GM12892 (cell line): ENCODE results near the gene PCSK5.

Source experiments
- POLR2A ChIP-seq: IDR thresholded peaks from 2 replicates; pipeline ENCODE4 v1.6.1; 2011; ENCODE audit warnings: low read depth, low read length, control low read depth
- POLR2AphosphoS5 ChIP-seq: IDR thresholded peaks from 2 replicates; pipeline ENCODE4 v1.6.1; 2011; ENCODE audit warnings: low read depth, low read length, control low read depth
- TAF1 ChIP-seq: IDR thresholded peaks from 2 replicates; pipeline ENCODE4 v1.6.1; 2011; ENCODE audit warnings: low read depth, mild to moderate bottlenecking, control low read depth, low read length, borderline replicate concordance

GRCh38 chr9:76366275-76366674 lies 475.8 kb downstream of the PCSK5 start:
- TF ChIP-seq TAF1 (no peak), POLR2A (no peak), POLR2AphosphoS5 (no peak)
